ENCODE measurements around the gene ANO1.

The ANO1 gene

GRCh38 chr11:70169127-70169526 is 91.0 kb downstream of the ANO1 start:
- H3K9ac ChIP-seq (ENCODE audit: low read length), result no peak overlapping the region
- no peaks in the 10 kb centered on the region for H4K20me1 ChIP-seq (ENCODE audit: insufficient read depth, low read length)
- no peak overlapping the region for H2AFZ ChIP-seq (ENCODE audit: low read depth, low read length)
- H3K36me3 ChIP-seq (replicated peaks; ENCODE audit: low read depth, low read length), result no peaks in the 10 kb centered on the region
- no peak overlapping the region for H3K27ac ChIP-seq (ENCODE audit: low read length)
- H3K27me3 ChIP-seq (ENCODE audit: low read depth, low read length), result peaks cover 30% of the 10 kb centered on the region
- H3K4me2 ChIP-seq (ENCODE audit: low read length), result no peak overlapping the region
- no peaks in the 10 kb centered on the region for H3K9me3 ChIP-seq (ENCODE audit: insufficient read depth, low read length)
- H3K79me2 ChIP-seq (ENCODE audit: low read length), result no peaks in the 10 kb centered on the region
- no peak overlapping the region for H3K4me3 ChIP-seq (ENCODE audit: low read length)
- no peak for TF ChIP-seq CTCF (IDR thresholded peaks at IDR 0.05; ENCODE audit: low read depth, low read length)
- TF ChIP-seq EZH2phosphoT487 (IDR thresholded peaks at IDR 0.05; ENCODE audit: low read depth), result no peak
- H3K4me1 ChIP-seq (ENCODE audit: low read length), result no peaks in the 10 kb centered on the region

- no peak overlapping the region for H3K27ac ChIP-seq (ENCODE audit: low read length)
- TF ChIP-seq CTCF (IDR thresholded peaks at IDR 0.05; ENCODE audit: low read depth, low read length) (no peak), EZH2phosphoT487 (IDR thresholded peaks at IDR 0.05; ENCODE audit: low read depth) (no peak)
- H3K4me2 ChIP-seq (ENCODE audit: low read length), result no peak overlapping the region
- no peak overlapping the region for H3K4me3 ChIP-seq (ENCODE audit: low read length)
- no peaks in the 10 kb centered on the region for H3K9me3 ChIP-seq (ENCODE audit: insufficient read depth, low read length)
- H2AFZ ChIP-seq (ENCODE audit: low read depth, low read length), result no peak overlapping the region
- no peaks in the 10 kb centered on the region for H3K79me2 ChIP-seq (ENCODE audit: low read length)
- no peaks in the 10 kb centered on the region for H3K4me1 ChIP-seq (ENCODE audit: low read length)
- no peak overlapping the region for H3K9ac ChIP-seq (ENCODE audit: low read length)
- H3K36me3 ChIP-seq (replicated peaks; ENCODE audit: low read depth, low read length), result no peaks in the 10 kb centered on the region
- peaks cover 30% of the 10 kb centered on the region for H3K27me3 ChIP-seq (ENCODE audit: low read depth, low read length)
- no peaks in the 10 kb centered on the region for H4K20me1 ChIP-seq (ENCODE audit: insufficient read depth, low read length)
These were observed 91.5 kb downstream of the ANO1 start for GRCh38 chr11:70169632-70170031.

- Histone ChIP-seq H3K9ac (ENCODE audit: low read length) (no peak overlapping the region), H3K27me3 (ENCODE audit: low read depth, low read length) (peaks cover 30% of the 10 kb centered on the region), H3K4me2 (ENCODE audit: low read length) (no peak overlapping the region), H4K20me1 (ENCODE audit: insufficient read depth, low read length) (no peaks in the 10 kb centered on the region), H3K36me3 (replicated peaks; ENCODE audit: low read depth, low read length) (no peaks in the 10 kb centered on the region), H3K4me3 (ENCODE audit: low read length) (no peak overlapping the region), H2AFZ (ENCODE audit: low read depth, low read length) (no peak overlapping the region), H3K9me3 (ENCODE audit: insufficient read depth, low read length) (no peaks in the 10 kb centered on the region), H3K4me1 (ENCODE audit: low read length) (no peaks in the 10 kb centered on the region), H3K27ac (ENCODE audit: low read length) (no peak overlapping the region), H3K79me2 (ENCODE audit: low read length) (no peaks in the 10 kb centered on the region)
- TF ChIP-seq EZH2phosphoT487 (IDR thresholded peaks at IDR 0.05; ENCODE audit: low read depth), result no peak
- no peak for TF ChIP-seq CTCF (IDR thresholded peaks at IDR 0.05; ENCODE audit: low read depth, low read length)
These were observed 92.6 kb downstream of the ANO1 start for GRCh38 chr11:70170596-70171210.

GRCh38 chr11:70173018-70173417 is 94.9 kb downstream of the ANO1 start:
- H3K79me2 ChIP-seq (ENCODE audit: low read length), result no peaks in the 10 kb centered on the region
- H3K4me2 ChIP-seq (ENCODE audit: low read length), result no peak overlapping the region
- no peaks in the 10 kb centered on the region for H4K20me1 ChIP-seq (ENCODE audit: insufficient read depth, low read length)
- no peak overlapping the region for H2AFZ ChIP-seq (ENCODE audit: low read depth, low read length)
- H3K36me3 ChIP-seq (replicated peaks; ENCODE audit: low read depth, low read length), result no peaks in the 10 kb centered on the region
- H3K27me3 ChIP-seq (ENCODE audit: low read depth, low read length), result peaks cover 22% of the 10 kb centered on the region
- no peak overlapping the region for H3K9ac ChIP-seq (ENCODE audit: low read length)
- no peak for TF ChIP-seq CTCF (IDR thresholded peaks at IDR 0.05; ENCODE audit: low read depth, low read length)
- no peaks in the 10 kb centered on the region for H3K4me1 ChIP-seq (ENCODE audit: low read length)
- H3K9me3 ChIP-seq (ENCODE audit: insufficient read depth, low read length), result no peaks in the 10 kb centered on the region
- H3K27ac ChIP-seq (ENCODE audit: low read length), result no peak overlapping the region
- no peak overlapping the region for H3K4me3 ChIP-seq (ENCODE audit: low read length)

Data from OCI-LY3 (cell line).